HL-60 (cell line): ENCODE results near the gene SETD6.

Source experiments
- DNase-seq, 2 experiments: peaks; one replicate each; pipeline ENCODE4 v3.0.0-alpha.2; 2010 to 2020; ENCODE audit warnings: low read depth in 1 of 2, low spot score in 1 of 2
- H3K27ac ChIP-seq: fragments of 250-450 bp; sonication (Bioruptor Pico); replicated peaks from 2 replicates; pipeline ENCODE4 v1.5.1; 2020; ENCODE audit warnings: mild to moderate bottlenecking, moderate library complexity
- H3K27me3 ChIP-seq: fragments of 250-450 bp; sonication (Bioruptor Pico); 2 replicates; pipeline ENCODE4 v1.5.1; 2021; ENCODE audit warnings: mild to moderate bottlenecking, moderate library complexity; ENCODE audit not compliant: insufficient read depth, poor library complexity, severe bottlenecking
- H3K4me3 ChIP-seq: replicated peaks from 2 replicates; pipeline ENCODE4 v1.5.1; 2011; ENCODE audit warnings: mild to moderate bottlenecking, control low read depth, low read length; ENCODE audit not compliant: insufficient read depth
- CTCF ChIP-seq: IDR thresholded peaks from one replicate; pipeline ENCODE4 v1.5.1; 2011; ENCODE audit warnings: low read length, control low read depth, inconsistent platforms; ENCODE audit not compliant: insufficient read depth
- GABPA ChIP-seq: IDR thresholded peaks from 2 replicates; pipeline ENCODE4 v1.6.1; 2012; ENCODE audit warnings: low read depth
- POLR2AphosphoS5 ChIP-seq: IDR thresholded peaks from 2 replicates; pipeline ENCODE4 v1.6.1; 2012; ENCODE audit warnings: low read depth
- REST ChIP-seq: IDR thresholded peaks from 2 replicates; pipeline ENCODE4 v1.6.1; 2012; ENCODE audit warnings: low read depth; ENCODE audit not compliant: insufficient replicate concordance
- SPI1 ChIP-seq: IDR thresholded peaks from 2 replicates; pipeline ENCODE4 v1.6.1; 2012; ENCODE audit warnings: low read depth, mild to moderate bottlenecking, borderline replicate concordance
- long read RNA-seq: library from polyadenylated mRNA; unstranded; transcript quantifications from one replicate; pipeline ENCODE4 v2.0.0, GENCODE V29; 2020

Gene SETD6
- long read RNA-seq, transcript SETD6-202 (9 exons, 2,042 nt): major isoform, 26 of 67 reads
- long read RNA-seq, partial matches to known transcripts: 4 of 67 reads
- long read RNA-seq, other reads (novel, unspliced or antisense): 35 of 67 reads

- H3K27ac ChIP-seq: peak within 1 kb of the TSS; percentile 81
- H3K4me3 ChIP-seq: peak within 1 kb of the TSS; percentile 91
- H3K27me3 ChIP-seq: no peaks in the 10 kb centered on the region
- peak; percentile 87 to 93 for DNase-seq
- TF ChIP-seq GABPA (peak; percentile 78), CTCF (no peak), SPI1 (no peak), POLR2AphosphoS5 (peak; percentile 77), REST (no peak)
These were observed at the start of gene SETD6 for GRCh38 chr16:58515125-58515870. TSS of gene SETD6 (plus strand) at chr16:58515517. CDS start at chr16:58515538, 21 bp downstream.

GRCh38 chr16:58465817-58466216 lies 49.5 kb upstream of the SETD6 start:
- Histone ChIP-seq H3K27me3 (peaks cover 52% of the 10 kb centered on the region), H3K27ac (no peak overlapping the region), H3K4me3 (no peak overlapping the region)
- TF ChIP-seq SPI1 (no peak), REST (no peak), GABPA (no peak), CTCF (no peak), POLR2AphosphoS5 (no peak)
- DNase-seq: no peak

- no peak for DNase-seq
- Histone ChIP-seq H3K27ac (no peak overlapping the region), H3K4me3 (no peak overlapping the region), H3K27me3 (peaks cover 50% of the 10 kb centered on the region)
- TF ChIP-seq GABPA (no peak), CTCF (no peak), POLR2AphosphoS5 (no peak), REST (no peak), SPI1 (no peak)
These were observed 48.9 kb upstream of the SETD6 start for GRCh38 chr16:58466396-58466795.
